Measurements from ENCODE around the gene ADCK2. TPM values are rescaled to one million over a fixed set of nuclear protein-coding genes. Genes with fewer than 3 reads are reported as not detected.

ADCK2 gene
- total RNA-seq, 2 donors from 2014 or later: 25.4 to 40.6 TPM

GRCh38 chr7:140650367-140650766, 22.4 kb upstream of the ADCK2 start:
- Histone ChIP-seq H3K9me3 (no peaks in the 10 kb centered on the region), H3K4me3 (no peak overlapping the region), H3K9ac (ENCODE audit: low read depth in 2 of 2, low read length in 2 of 2) (no peak overlapping the region), H3K27me3 (no peaks in the 10 kb centered on the region), H3K27ac (no peak overlapping the region), H3K4me1 (peaks cover 3% of the 10 kb centered on the region), H3K36me3 (no peaks in the 10 kb centered on the region)
- no peak for DNase-seq
- TF ChIP-seq CTCF (IDR thresholded peaks at IDR 0.05): no peak
- intact Hi-C loops (cut with DNase I): loop anchor here (5.0 to 10.0 kb wide), 2 partner anchors 173 to 306 kb away; partner anchors contain the start of gene MKRN1

GRCh38 chr7:140653319-140654108, 19.2 kb upstream of the ADCK2 start:
- no peak overlapping the region for H3K27ac ChIP-seq
- intact Hi-C loops (cut with DNase I): loop anchor here (2.0 to 10.0 kb wide), 3 partner anchors 135 to 309 kb away; partner anchors contain the start of gene MKRN1
- peak; percentile 78 for TF ChIP-seq CTCF (IDR thresholded peaks at IDR 0.05)
- H3K36me3 ChIP-seq: no peaks in the 10 kb centered on the region
- no peaks in the 10 kb centered on the region for H3K27me3 ChIP-seq
- H3K4me1 ChIP-seq: peaks cover 15% of the 10 kb centered on the region
- no peak overlapping the region for H3K4me3 ChIP-seq
- H3K9ac ChIP-seq (ENCODE audit: low read depth in 2 of 2, low read length in 2 of 2): no peak overlapping the region
- DNase-seq: peak; percentile 82
- no peaks in the 10 kb centered on the region for H3K9me3 ChIP-seq

- intact Hi-C loops (cut with DNase I): loop anchor here (5.0 to 10.0 kb wide), 2 partner anchors 177 to 309 kb away; partner anchors contain the start of gene MKRN1
- H3K9ac ChIP-seq (ENCODE audit: low read depth in 2 of 2, low read length in 2 of 2): no peak overlapping the region
- DNase-seq: no peak
- H3K4me3 ChIP-seq: no peak overlapping the region
- peaks cover 15% of the 10 kb centered on the region for H3K4me1 ChIP-seq
- H3K27me3 ChIP-seq: no peaks in the 10 kb centered on the region
- H3K36me3 ChIP-seq: no peaks in the 10 kb centered on the region
- no peak overlapping the region for H3K27ac ChIP-seq
- TF ChIP-seq CTCF (IDR thresholded peaks at IDR 0.05): no peak
- H3K9me3 ChIP-seq: no peaks in the 10 kb centered on the region
Observed at GRCh38 chr7:140654109-140654387, 18.7 kb upstream of the ADCK2 start.

- Histone ChIP-seq H3K4me1 (peaks cover 15% of the 10 kb centered on the region), H3K4me3 (no peak overlapping the region), H3K9me3 (no peaks in the 10 kb centered on the region), H3K36me3 (no peaks in the 10 kb centered on the region), H3K27ac (no peak overlapping the region), H3K27me3 (no peaks in the 10 kb centered on the region), H3K9ac (ENCODE audit: low read depth in 2 of 2, low read length in 2 of 2) (no peak overlapping the region)
- TF ChIP-seq CTCF (IDR thresholded peaks at IDR 0.05): no peak
- intact Hi-C loops (cut with DNase I): loop anchor here (5.0 to 10.0 kb wide), 2 partner anchors 177 to 310 kb away; partner anchors contain the start of gene MKRN1
- no peak for DNase-seq
Observed at GRCh38 chr7:140654661-140655060, 18.1 kb upstream of the ADCK2 start.

GRCh38 chr7:140655511-140656408, 17.0 kb upstream of the ADCK2 start:
- Histone ChIP-seq H3K36me3 (no peaks in the 10 kb centered on the region), H3K27me3 (no peaks in the 10 kb centered on the region), H3K4me3 (no peak overlapping the region), H3K9me3 (no peaks in the 10 kb centered on the region), H3K27ac (peak overlapping the region; percentile 67), H3K9ac (ENCODE audit: low read depth in 2 of 2, low read length in 2 of 2) (no peak overlapping the region), H3K4me1 (peaks cover 15% of the 10 kb centered on the region)
- no peak for DNase-seq
- intact Hi-C loops (cut with DNase I): loop anchor here (10.0 kb wide), 1 partner anchor 311 kb away; no protein-coding TSS in a partner anchor
- TF ChIP-seq CTCF (IDR thresholded peaks at IDR 0.05): no peak

All from colonic mucosa (tissue), 4 donors.